HepG2 (cell line): ENCODE results near the gene STAG3. TPM values are rescaled to one million over a fixed set of nuclear protein-coding genes. Genes with fewer than 3 reads are reported as not detected.

Source experiments
- CENPX ChIP-seq: sonication (generic); formaldehyde crosslinking; IDR thresholded peaks from 2 replicates; pipeline ENCODE4 v1.9.0; 2021; ENCODE audit warnings: mild to moderate bottlenecking, missing genetic modification reagents, moderate library complexity
- EP300 ChIP-seq, 3 experiments: sonication (generic) in 1 of 3; formaldehyde crosslinking in 1 of 3; IDR thresholded peaks; 2 replicates each; pipeline versions ENCODE4 v1.5.1 to v1.6.1; 2011 to 2020; ENCODE audit warnings: low read depth in 2 of 3, low read length in 2 of 3, borderline replicate concordance in 1 of 3, improper control_type of control experiment in 1 of 3, mild to moderate bottlenecking in 1 of 3, missing genetic modification reagents in 1 of 3, moderate library complexity in 1 of 3
- KDM4B ChIP-seq: sonication (generic); formaldehyde crosslinking; IDR thresholded peaks from 2 replicates; pipeline ENCODE4 v1.4.0; 2020; ENCODE audit warnings: missing genetic modification reagents
- ZNF496 ChIP-seq: sonication (generic); formaldehyde crosslinking; IDR thresholded peaks from 2 replicates; pipeline ENCODE4 v1.8.1; 2023; ENCODE audit warnings: mild to moderate bottlenecking, moderate library complexity, missing genetic modification reagents; ENCODE audit not compliant: insufficient replicate concordance
- ZNF547 ChIP-seq: sonication (generic); formaldehyde crosslinking; IDR thresholded peaks from 2 replicates; pipeline ENCODE4 v1.5.1; 2020; ENCODE audit warnings: mild to moderate bottlenecking, missing genetic modification reagents
- ZNF839 ChIP-seq: sonication (generic); formaldehyde crosslinking; IDR thresholded peaks from 2 replicates; pipeline ENCODE4 v1.4.0; 2020; ENCODE audit warnings: missing genetic modification reagents, mild to moderate bottlenecking, borderline replicate concordance
- polyA plus RNA-seq, 8 experiments: library from polyadenylated mRNA; depleted of rRNA in 3 of 8; stranded (reverse) in 7 of 8; unstranded in 1 of 8; fragments of >200 nt; fragmentation: Illumina TruSeq in 4 of 8; extraction: Trizol in 4 of 8; gene quantifications; 2 replicates each; pipeline versions ENCODE4 v1.2.1 to v1.2.3, GENCODE V29; 2011 to 2016; ENCODE audit warnings: low read depth in 4 of 8, missing spikeins in 1 of 8, mixed read lengths in 1 of 8; ENCODE audit not compliant: insufficient read depth in 1 of 8
- total RNA-seq, 5 experiments: library from RNA; depleted of rRNA; stranded (reverse); fragments of >200 nt; fragmentation: Illumina TruSeq; extraction: Trizol; gene quantifications; 2 replicates each; pipeline ENCODE4 v1.2.3, GENCODE V29; 2016; ENCODE audit warnings: low read depth in 1 of 5
- TF ChIP-seq, protein P1 (sequence below): sonication (generic); formaldehyde crosslinking; IDR thresholded peaks from 2 replicates; pipeline ENCODE4 v1.4.0; 2020; ENCODE audit warnings: missing genetic modification reagents, borderline replicate concordance
- TF ChIP-seq, protein P2 (sequence below): sonication (generic); formaldehyde crosslinking; IDR thresholded peaks from 2 replicates; pipeline ENCODE4 v1.5.1; 2020; ENCODE audit warnings: mild to moderate bottlenecking, missing genetic modification reagents

STAG3 gene
- total and polyA plus RNA-seq, 2 of the 13 experiments (the other 11 are each of a cell fraction or from before 2014, with no cell fraction given): 0.09 to 0.33 TPM

DNA sequence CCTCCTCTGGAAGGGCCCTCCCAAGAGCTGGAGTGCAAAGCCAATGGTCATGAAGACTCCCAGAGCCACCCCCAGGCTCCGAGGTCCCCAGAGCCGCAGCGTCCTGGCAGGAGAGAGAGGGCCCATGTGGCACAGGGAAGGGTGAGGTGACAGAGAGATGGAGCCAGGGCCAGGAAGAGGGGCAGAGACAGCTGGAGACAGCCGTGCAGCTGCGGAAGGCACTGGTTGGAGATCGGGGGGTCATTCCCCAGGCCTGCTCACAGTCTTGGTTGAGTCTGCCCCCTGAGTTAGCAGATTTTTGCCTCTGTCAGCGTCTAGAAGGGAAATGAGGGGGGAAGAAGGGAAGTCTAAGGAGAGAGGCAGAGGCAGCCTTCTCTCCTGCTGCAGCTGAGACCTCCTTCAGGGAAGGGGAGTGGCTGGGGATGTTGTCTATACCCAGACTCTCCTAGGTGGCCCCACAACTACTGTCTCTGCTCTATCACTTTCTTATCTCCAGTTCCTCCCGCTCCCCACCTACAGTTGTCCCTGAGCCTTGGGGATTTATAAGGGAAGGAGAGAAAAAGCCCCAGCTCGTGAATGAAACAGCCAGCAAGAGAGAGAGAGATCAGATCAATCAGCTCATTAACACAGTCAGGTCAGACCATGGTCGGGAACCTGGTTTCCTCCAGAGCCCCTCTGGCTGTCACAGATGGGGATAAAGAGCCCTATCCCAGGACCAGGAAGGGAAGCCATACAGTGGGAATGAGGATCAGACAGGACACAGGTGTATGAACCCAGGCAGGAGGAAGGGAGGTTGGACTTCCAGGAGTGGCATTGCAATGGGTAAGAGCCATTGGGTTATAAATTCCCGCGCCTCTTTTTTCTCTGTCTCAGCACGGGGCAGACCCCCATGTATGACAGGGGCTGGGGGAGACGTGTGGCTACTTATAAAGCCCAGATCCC is 10.5 kb upstream of the STAG3 start (continued):
- TF ChIP-seq, protein P1, sequence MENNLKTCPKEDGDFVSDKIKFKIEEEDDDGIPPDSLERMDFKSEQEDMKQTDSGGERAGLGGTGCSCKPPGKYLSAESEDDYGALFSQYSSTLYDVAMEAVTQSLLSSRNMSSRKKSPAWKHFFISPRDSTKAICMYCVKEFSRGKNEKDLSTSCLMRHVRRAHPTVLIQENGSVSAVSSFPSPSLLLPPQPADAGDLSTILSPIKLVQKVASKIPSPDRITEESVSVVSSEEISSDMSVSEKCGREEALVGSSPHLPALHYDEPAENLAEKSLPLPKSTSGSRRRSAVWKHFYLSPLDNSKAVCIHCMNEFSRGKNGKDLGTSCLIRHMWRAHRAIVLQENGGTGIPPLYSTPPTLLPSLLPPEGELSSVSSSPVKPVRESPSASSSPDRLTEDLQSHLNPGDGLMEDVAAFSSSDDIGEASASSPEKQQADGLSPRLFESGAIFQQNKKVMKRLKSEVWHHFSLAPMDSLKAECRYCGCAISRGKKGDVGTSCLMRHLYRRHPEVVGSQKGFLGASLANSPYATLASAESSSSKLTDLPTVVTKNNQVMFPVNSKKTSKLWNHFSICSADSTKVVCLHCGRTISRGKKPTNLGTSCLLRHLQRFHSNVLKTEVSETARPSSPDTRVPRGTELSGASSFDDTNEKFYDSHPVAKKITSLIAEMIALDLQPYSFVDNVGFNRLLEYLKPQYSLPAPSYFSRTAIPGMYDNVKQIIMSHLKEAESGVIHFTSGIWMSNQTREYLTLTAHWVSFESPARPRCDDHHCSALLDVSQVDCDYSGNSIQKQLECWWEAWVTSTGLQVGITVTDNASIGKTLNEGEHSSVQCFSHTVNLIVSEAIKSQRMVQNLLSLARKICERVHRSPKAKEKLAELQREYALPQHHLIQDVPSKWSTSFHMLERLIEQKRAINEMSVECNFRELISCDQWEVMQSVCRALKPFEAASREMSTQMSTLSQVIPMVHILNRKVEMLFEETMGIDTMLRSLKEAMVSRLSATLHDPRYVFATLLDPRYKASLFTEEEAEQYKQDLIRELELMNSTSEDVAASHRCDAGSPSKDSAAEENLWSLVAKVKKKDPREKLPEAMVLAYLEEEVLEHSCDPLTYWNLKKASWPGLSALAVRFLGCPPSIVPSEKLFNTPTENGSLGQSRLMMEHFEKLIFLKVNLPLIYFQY (CRISPR knock-in tag): no peak
- TF ChIP-seq ZNF839 (CRISPR knock-in tag) (no peak), KDM4B (CRISPR knock-in tag) (no peak), CENPX (no peak), EP300 (IDR thresholded peaks at IDR 0.05; ENCODE audit: low read depth in 2 of 2, low read length in 2 of 2) (no peak), EP300 (CRISPR knock-in tag; IDR thresholded peaks at IDR 0.05; ENCODE audit: borderline replicate concordance) (no peak), ZNF496 (no peak), ZNF547 (CRISPR knock-in tag) (no peak)
- TF ChIP-seq, protein P2, sequence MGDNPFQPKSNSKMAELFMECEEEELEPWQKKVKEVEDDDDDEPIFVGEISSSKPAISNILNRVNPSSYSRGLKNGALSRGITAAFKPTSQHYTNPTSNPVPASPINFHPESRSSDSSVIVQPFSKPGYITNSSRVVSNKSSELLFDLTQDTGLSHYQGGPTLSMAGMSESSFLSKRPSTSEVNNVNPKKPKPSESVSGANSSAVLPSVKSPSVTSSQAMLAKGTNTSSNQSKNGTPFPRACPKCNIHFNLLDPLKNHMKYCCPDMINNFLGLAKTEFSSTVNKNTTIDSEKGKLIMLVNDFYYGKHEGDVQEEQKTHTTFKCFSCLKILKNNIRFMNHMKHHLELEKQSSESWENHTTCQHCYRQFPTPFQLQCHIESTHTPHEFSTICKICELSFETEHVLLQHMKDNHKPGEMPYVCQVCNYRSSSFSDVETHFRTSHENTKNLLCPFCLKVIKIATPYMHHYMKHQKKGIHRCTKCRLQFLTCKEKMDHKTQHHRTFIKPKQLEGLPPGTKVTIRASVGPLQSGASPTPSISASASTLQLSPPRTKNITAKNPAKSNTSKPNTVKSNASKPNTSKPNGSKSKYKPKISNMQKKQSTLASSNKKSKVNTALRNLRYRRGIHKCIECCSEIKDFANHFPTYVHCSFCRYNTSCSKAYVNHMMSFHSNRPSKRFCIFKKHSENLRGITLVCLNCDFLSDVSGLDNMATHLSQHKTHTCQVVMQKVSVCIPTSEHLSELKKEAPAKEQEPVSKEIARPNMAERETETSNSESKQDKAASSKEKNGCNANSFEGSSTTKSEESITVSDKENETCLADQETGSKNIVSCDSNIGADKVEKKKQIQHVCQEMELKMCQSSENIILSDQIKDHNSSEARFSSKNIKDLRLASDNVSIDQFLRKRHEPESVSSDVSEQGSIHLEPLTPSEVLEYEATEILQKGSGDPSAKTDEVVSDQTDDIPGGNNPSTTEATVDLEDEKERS (CRISPR knock-in tag): no peak
- TF ChIP-seq, all 625 proteins: peak for 0
